ENCODE results near the gene MYLK.

The MYLK gene

GRCh38 chr3:123692041-123692440 lies 192.1 kb downstream of the MYLK start:
- H4K20me1 ChIP-seq (ENCODE audit: insufficient read depth, low read length, poor library complexity, severe bottlenecking): no peaks in the 10 kb centered on the region
- no peaks in the 10 kb centered on the region for H3K36me3 ChIP-seq (ENCODE audit: insufficient read depth, low read length)
- H2AFZ ChIP-seq (ENCODE audit: low read length): no peak overlapping the region
- H3K27me3 ChIP-seq (ENCODE audit: insufficient read depth, low read length, poor library complexity, severe bottlenecking): no peaks in the 10 kb centered on the region
- H3K9me2 ChIP-seq (replicated peaks; ENCODE audit: low read depth, low read length): no peaks in the 10 kb centered on the region
- no peaks in the 10 kb centered on the region for H3F3A ChIP-seq (ENCODE audit: low read depth)
- peaks cover 11% of the 10 kb centered on the region for H3K4me1 ChIP-seq (ENCODE audit: insufficient read depth, low read length, poor library complexity, severe bottlenecking)
- TF ChIP-seq EZH2phosphoT487 (IDR thresholded peaks at IDR 0.05; ENCODE audit: borderline replicate concordance) (no peak), CTCF (conservative IDR thresholded peaks at IDR 0.05; ENCODE audit: low read length) (no peak)
- no peak overlapping the region for H3K4me3 ChIP-seq (ENCODE audit: low read length, poor library complexity, severe bottlenecking)
- H3K79me2 ChIP-seq (ENCODE audit: insufficient read depth, low read length): no peaks in the 10 kb centered on the region
- no peak overlapping the region for H3K9ac ChIP-seq (ENCODE audit: low read depth, low read length, poor library complexity, severe bottlenecking)
- H3K9me3 ChIP-seq (ENCODE audit: insufficient read depth, low read depth, low read length): no peaks in the 10 kb centered on the region
- H3K4me2 ChIP-seq (ENCODE audit: low read depth, low read length, poor library complexity, severe bottlenecking): no peak overlapping the region

GRCh38 chr3:123689831-123690230 lies 194.3 kb downstream of the MYLK start:
- H3K9me2 ChIP-seq (replicated peaks; ENCODE audit: low read depth, low read length): no peaks in the 10 kb centered on the region
- H3K4me3 ChIP-seq (ENCODE audit: low read length, poor library complexity, severe bottlenecking): no peak overlapping the region
- H3K9me3 ChIP-seq (ENCODE audit: insufficient read depth, low read depth, low read length): no peaks in the 10 kb centered on the region
- H3K4me2 ChIP-seq (ENCODE audit: low read depth, low read length, poor library complexity, severe bottlenecking): no peak overlapping the region
- no peaks in the 10 kb centered on the region for H4K20me1 ChIP-seq (ENCODE audit: insufficient read depth, low read length, poor library complexity, severe bottlenecking)
- H3F3A ChIP-seq (ENCODE audit: low read depth): no peaks in the 10 kb centered on the region
- no peaks in the 10 kb centered on the region for H3K36me3 ChIP-seq (ENCODE audit: insufficient read depth, low read length)
- no peaks in the 10 kb centered on the region for H3K4me1 ChIP-seq (ENCODE audit: insufficient read depth, low read length, poor library complexity, severe bottlenecking)
- TF ChIP-seq EZH2phosphoT487 (IDR thresholded peaks at IDR 0.05; ENCODE audit: borderline replicate concordance) (no peak), CTCF (conservative IDR thresholded peaks at IDR 0.05; ENCODE audit: low read length) (no peak)
- no peaks in the 10 kb centered on the region for H3K27me3 ChIP-seq (ENCODE audit: insufficient read depth, low read length, poor library complexity, severe bottlenecking)
- no peak overlapping the region for H2AFZ ChIP-seq (ENCODE audit: low read length)
- no peaks in the 10 kb centered on the region for H3K79me2 ChIP-seq (ENCODE audit: insufficient read depth, low read length)
- H3K9ac ChIP-seq (ENCODE audit: low read depth, low read length, poor library complexity, severe bottlenecking): no peak overlapping the region

GRCh38 chr3:123688241-123688747 lies 195.8 kb downstream of the MYLK start:
- no peak overlapping the region for H3K4me2 ChIP-seq (ENCODE audit: low read depth, low read length, poor library complexity, severe bottlenecking)
- no peak for TF ChIP-seq CTCF (conservative IDR thresholded peaks at IDR 0.05; ENCODE audit: low read length)
- no peak for TF ChIP-seq EZH2phosphoT487 (IDR thresholded peaks at IDR 0.05; ENCODE audit: borderline replicate concordance)
- no peaks in the 10 kb centered on the region for H3K9me3 ChIP-seq (ENCODE audit: insufficient read depth, low read depth, low read length)

More at GRCh38 chr3:123688241-123688747, 195.8 kb downstream of the MYLK start:
- Histone ChIP-seq H2AFZ (ENCODE audit: low read length) (no peak overlapping the region), H3K4me3 (ENCODE audit: low read length, poor library complexity, severe bottlenecking) (no peak overlapping the region), H3F3A (ENCODE audit: low read depth) (no peaks in the 10 kb centered on the region), H4K20me1 (ENCODE audit: insufficient read depth, low read length, poor library complexity, severe bottlenecking) (no peaks in the 10 kb centered on the region), H3K36me3 (ENCODE audit: insufficient read depth, low read length) (no peaks in the 10 kb centered on the region), H3K27me3 (ENCODE audit: insufficient read depth, low read length, poor library complexity, severe bottlenecking) (no peaks in the 10 kb centered on the region), H3K79me2 (ENCODE audit: insufficient read depth, low read length) (no peaks in the 10 kb centered on the region), H3K4me1 (ENCODE audit: insufficient read depth, low read length, poor library complexity, severe bottlenecking) (no peaks in the 10 kb centered on the region), H3K9ac (ENCODE audit: low read depth, low read length, poor library complexity, severe bottlenecking) (no peak overlapping the region), H3K9me2 (replicated peaks; ENCODE audit: low read depth, low read length) (no peaks in the 10 kb centered on the region)

Measured in Loucy (cell line).